Measurements from ENCODE around the gene CLCA4. TPM values are rescaled to one million over a fixed set of nuclear protein-coding genes. Genes with fewer than 3 reads are reported as not detected.
"Not testable (repeated sequence)": the region's sequence is repeated elsewhere in the genome, so short reads cannot be mapped to it uniquely, and the experiment has no call there.

Gene CLCA4, protein sequence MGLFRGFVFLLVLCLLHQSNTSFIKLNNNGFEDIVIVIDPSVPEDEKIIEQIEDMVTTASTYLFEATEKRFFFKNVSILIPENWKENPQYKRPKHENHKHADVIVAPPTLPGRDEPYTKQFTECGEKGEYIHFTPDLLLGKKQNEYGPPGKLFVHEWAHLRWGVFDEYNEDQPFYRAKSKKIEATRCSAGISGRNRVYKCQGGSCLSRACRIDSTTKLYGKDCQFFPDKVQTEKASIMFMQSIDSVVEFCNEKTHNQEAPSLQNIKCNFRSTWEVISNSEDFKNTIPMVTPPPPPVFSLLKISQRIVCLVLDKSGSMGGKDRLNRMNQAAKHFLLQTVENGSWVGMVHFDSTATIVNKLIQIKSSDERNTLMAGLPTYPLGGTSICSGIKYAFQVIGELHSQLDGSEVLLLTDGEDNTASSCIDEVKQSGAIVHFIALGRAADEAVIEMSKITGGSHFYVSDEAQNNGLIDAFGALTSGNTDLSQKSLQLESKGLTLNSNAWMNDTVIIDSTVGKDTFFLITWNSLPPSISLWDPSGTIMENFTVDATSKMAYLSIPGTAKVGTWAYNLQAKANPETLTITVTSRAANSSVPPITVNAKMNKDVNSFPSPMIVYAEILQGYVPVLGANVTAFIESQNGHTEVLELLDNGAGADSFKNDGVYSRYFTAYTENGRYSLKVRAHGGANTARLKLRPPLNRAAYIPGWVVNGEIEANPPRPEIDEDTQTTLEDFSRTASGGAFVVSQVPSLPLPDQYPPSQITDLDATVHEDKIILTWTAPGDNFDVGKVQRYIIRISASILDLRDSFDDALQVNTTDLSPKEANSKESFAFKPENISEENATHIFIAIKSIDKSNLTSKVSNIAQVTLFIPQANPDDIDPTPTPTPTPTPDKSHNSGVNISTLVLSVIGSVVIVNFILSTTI
- total RNA-seq, result not detected

DNA sequence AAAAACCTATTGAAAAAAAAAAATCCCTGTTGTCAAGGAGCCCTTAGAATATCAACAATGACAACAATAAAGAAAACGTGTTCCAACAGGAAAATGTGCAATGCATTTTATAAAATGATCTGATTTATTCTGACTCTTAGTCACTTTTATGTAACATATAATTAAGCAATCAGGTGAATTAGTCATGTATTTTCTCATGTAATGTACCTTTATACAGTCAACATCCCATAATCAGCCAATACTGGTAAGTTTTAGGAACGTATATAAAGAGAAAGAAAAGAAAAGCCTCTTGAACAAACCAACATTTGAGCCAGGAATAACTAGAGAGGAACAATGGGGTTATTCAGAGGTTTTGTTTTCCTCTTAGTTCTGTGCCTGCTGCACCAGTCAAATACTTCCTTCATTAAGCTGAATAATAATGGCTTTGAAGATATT is at the start of gene CLCA4:
TSS of gene CLCA4 (plus strand) at position 292 of the 435 bp plus-strand sequence. CDS start at position 334, 42 bp downstream.
- ATAC-seq (no peak), DNase-seq (ENCODE audit: low spot score) (no peak)
- intact Hi-C loops (cut with DNase I), result no loop called here

DNA sequence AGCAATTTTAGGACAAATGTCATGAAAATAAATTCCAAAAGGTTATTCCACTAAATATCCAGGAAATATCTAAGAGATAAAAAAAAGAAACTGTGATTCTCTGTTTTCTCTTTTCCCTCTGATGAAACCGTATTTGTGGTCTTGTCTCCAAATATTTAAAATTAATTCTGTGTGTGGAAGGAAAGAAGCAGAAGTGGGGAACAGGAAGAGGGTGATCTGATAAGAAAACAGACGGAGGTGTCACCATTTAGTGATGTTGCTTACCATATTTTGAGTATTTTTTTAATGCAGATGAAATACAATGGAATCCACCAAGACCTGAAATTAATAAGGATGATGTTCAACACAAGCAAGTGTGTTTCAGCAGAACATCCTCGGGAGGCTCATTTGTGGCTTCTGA is 48.6 kb upstream of the CLCA4 start:
- DNase-seq (ENCODE audit: low spot score) (no peak), ATAC-seq (no peak)
- intact Hi-C loops (cut with DNase I), result no loop called here

DNA sequence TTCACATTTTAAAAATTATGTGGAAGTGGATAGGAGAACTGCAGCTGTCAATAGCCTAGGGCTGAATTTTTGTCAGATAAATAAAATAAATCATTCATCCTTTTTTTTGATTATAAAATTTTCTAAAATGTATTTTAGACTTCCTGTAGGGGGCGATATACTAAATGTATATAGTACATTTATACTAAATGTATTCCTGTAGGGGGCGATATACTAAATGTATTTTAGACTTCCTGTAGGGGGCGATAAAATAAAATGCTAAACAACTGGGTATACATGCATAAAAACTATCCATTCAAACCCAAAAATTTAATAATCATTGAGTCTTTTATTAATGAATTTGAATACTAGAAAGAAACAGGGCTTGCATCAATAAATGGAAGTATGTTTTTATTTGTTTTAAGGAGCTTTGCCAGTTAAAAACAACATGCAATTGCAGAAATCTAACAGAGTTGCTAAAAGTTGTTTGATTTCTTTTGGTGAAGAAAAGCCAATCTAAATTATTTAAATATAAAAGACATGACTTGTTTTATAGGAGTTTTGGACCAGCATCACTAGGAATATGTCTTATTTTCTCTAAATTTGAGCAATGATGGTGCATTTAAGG is 46.8 kb upstream of the CLCA4 start:
- ATAC-seq (no peak), DNase-seq (ENCODE audit: low spot score) (no peak)
- intact Hi-C loops (cut with DNase I), result loop anchor here (5.0 kb wide), 1 partner anchor 118 kb away; no protein-coding TSS in a partner anchor

GRCh38 chr1:86500714-86501113 is 46.2 kb upstream of the CLCA4 start:
- DNase-seq (ENCODE audit: low spot score) (no peak), ATAC-seq (no peak)
- intact Hi-C loops (cut with DNase I), result loop anchor here (5.0 kb wide), 1 partner anchor 118 kb away; no protein-coding TSS in a partner anchor

DNA sequence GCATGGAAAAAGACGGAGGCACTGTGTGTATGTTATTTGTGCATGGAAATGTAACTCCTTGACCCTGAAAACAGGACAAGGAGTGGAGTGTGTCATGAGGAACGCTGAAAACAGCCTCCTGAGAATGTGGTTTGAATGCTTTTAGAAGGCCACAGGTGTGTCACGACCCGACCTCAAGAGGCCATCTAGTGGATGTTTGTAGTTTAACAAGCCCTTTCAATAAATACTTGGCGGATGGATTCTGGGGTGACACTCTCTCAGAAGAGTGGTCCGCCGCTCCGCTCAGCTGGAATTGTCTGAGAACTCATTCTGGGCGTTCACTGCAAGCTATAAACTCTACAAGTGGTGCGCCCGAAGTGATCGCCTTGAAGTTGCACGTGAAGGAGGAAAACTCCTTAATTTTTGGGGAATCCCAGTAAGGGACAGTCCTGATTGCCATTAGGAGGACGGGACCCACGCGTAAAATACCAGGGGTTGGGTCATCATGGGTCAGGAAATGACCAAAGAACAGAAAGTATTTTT is 44.7 kb upstream of the CLCA4 start:
- intact Hi-C loops (cut with DNase I), result loop anchor here (5.0 kb wide), 1 partner anchor 120 kb away; no protein-coding TSS in a partner anchor
- ATAC-seq, result peak; percentile 54
- DNase-seq (ENCODE audit: low spot score), result not testable (repeated sequence)

GRCh38 chr1:86502721-86503405 is 44.0 kb upstream of the CLCA4 start:
- intact Hi-C loops (cut with DNase I), result loop anchor here (5.0 kb wide), 1 partner anchor 121 kb away; no protein-coding TSS in a partner anchor
- ATAC-seq (peak; percentile 6), DNase-seq (ENCODE audit: low spot score) (no peak)

- intact Hi-C loops (cut with DNase I), result loop anchor here (5.0 kb wide), 1 partner anchor 121 kb away; no protein-coding TSS in a partner anchor
- peak; percentile 34 for ATAC-seq
- no peak for DNase-seq (ENCODE audit: low spot score)
Observed at GRCh38 chr1:86503406-86504136, 43.3 kb upstream of the CLCA4 start.

DNA sequence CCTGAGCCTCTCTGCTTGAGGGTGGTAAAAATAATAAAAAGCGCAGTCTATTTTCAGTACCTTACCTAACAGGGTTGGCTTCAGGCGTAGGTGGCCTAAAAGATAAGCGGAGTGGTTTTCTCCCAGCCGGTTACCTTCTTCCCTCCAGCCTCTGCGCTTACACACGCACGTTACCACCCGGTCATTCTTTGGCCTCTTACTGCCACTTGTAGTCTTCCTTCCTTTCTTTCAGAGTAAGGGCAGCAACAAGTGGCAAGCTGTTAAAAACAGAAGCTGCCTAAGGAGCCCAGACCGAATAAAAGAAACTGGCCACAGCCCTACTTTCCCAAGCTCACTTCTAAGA is 42.8 kb upstream of the CLCA4 start:
- ATAC-seq, result peak; percentile 35
- no peak for DNase-seq (ENCODE audit: low spot score)
- intact Hi-C loops (cut with DNase I), result loop anchor here (5.0 kb wide), 1 partner anchor 122 kb away; no protein-coding TSS in a partner anchor

- ATAC-seq (no peak), DNase-seq (ENCODE audit: low spot score) (no peak)
- intact Hi-C loops (cut with DNase I), result loop anchor here (5.0 kb wide), 1 partner anchor 123 kb away; no protein-coding TSS in a partner anchor
Observed at GRCh38 chr1:86504895-86505563, 41.8 kb upstream of the CLCA4 start.

- ATAC-seq (no peak), DNase-seq (ENCODE audit: low spot score) (no peak)
- intact Hi-C loops (cut with DNase I), result no loop called here
Observed at GRCh38 chr1:86505564-86505902, 41.3 kb upstream of the CLCA4 start.

- intact Hi-C loops (cut with DNase I), result no loop called here
- ATAC-seq (peak; percentile 61), DNase-seq (ENCODE audit: low spot score) (no peak)
Observed at GRCh38 chr1:86507935-86508582, 38.8 kb upstream of the CLCA4 start.

- peak; percentile 27 for ATAC-seq
- intact Hi-C loops (cut with DNase I), result no loop called here
- DNase-seq (ENCODE audit: low spot score), result no peak
Observed at GRCh38 chr1:86508583-86508969, 38.3 kb upstream of the CLCA4 start.

GRCh38 chr1:86515597-86515996 is 31.3 kb upstream of the CLCA4 start:
- ATAC-seq (peak; percentile 52), DNase-seq (ENCODE audit: low spot score) (no peak)
- intact Hi-C loops (cut with DNase I), result no loop called here

GRCh38 chr1:86516335-86516734 is 30.5 kb upstream of the CLCA4 start:
- intact Hi-C loops (cut with DNase I), result no loop called here
- ATAC-seq, result no peak
- no peak for DNase-seq (ENCODE audit: low spot score)

- ATAC-seq (no peak), DNase-seq (ENCODE audit: low spot score) (no peak)
- intact Hi-C loops (cut with DNase I), result no loop called here
Observed at GRCh38 chr1:86517336-86517735, 29.5 kb upstream of the CLCA4 start.

DNA sequence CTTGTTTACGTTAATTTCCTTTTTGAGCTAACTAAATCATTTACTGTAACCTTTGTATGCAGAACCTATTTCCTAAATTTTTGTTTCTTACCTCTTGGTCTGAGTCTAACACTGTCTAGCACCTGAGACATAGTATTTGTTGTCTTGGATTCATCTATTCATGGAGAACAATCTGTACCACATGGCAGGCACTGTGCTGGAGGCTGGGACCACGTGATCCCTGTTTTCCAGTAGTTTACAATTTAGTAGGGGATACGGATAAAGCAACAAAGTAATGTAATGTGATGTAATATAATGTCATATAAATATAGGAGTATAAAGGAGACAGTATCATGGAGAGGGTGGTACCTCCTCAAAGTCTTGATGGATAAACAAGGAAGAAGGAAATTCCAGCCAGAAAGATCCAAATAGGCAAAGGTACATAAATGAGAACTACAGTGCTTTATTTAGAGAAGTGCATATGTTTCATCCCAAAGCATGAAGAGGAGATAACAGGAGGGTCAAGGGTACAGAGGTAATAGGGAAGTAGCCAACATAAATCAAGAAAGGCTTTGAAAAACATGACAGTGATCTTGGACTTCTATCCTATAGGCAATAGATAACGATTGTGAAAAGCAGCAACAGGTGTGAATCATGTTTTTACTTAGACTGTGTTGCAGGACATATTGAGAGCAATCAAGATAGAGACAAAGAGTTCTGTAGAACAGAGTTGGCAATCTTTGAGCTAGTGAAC is 25.9 kb upstream of the CLCA4 start:
- intact Hi-C loops (cut with DNase I), result no loop called here
- ATAC-seq (no peak), DNase-seq (ENCODE audit: low spot score) (no peak)
